ENCODE data around the gene FGD3. TPM values are rescaled to one million over a fixed set of nuclear protein-coding genes. Genes with fewer than 3 reads are reported as not detected.
A peak's percentile ranks its signal among the peaks of the same experiment; 100 is the strongest.

FGD3 gene
- total RNA-seq, 6 donors from 2014 or later = 14.0 to 45.1 (median 22.3) TPM

DNA sequence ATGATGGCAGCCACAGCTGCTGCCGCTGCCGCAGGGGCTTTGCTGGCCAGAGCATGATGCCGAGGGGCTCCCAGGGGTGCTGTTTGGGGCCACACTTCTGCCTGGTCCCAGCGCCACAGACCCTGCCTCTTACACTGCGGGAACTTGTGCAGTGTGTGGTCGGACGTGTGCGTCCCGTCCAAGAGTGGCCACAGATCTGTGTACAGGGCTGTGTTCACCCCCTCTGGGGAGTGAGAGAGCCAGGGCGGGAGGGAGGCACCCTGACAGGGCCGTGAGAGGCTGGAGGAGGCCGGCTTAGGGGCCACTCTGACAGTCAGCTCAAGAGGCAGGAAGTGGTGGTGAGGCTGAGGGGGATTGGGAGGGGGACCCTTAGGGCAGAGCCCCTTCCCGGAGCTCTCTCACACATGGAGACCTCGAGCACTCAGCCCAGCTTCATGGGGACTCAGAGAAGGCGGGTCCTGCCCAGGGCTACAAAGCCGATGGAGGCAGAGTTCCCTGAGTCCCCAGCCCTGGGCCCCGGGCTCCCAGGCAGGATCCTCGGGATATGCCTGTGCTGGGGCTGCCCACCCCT lies 135.6 kb downstream of the FGD3 start:
- Histone ChIP-seq H3K27ac (peak overlapping the region; percentile 58 to 72 (median 64)), H3K4me3 (no peak overlapping the region), H3K9me3 (no peaks in the 10 kb centered on the region), H3K36me3 (no peaks in the 10 kb centered on the region), H3K4me1 (peaks cover 8 to 19% (median 15%) of the 10 kb centered on the region in 4 donors), H3K27me3 (no peaks in the 10 kb centered on the region)
- peak in 1 of 2 donors; percentile 27 for DNase-seq
- TF ChIP-seq POLR2AphosphoS5 (IDR thresholded peaks at IDR 0.05) (no peak), EP300 (IDR thresholded peaks at IDR 0.05) (no peak), POLR2A (IDR thresholded peaks at IDR 0.05) (no peak)
- TF ChIP-seq, protein P1, sequence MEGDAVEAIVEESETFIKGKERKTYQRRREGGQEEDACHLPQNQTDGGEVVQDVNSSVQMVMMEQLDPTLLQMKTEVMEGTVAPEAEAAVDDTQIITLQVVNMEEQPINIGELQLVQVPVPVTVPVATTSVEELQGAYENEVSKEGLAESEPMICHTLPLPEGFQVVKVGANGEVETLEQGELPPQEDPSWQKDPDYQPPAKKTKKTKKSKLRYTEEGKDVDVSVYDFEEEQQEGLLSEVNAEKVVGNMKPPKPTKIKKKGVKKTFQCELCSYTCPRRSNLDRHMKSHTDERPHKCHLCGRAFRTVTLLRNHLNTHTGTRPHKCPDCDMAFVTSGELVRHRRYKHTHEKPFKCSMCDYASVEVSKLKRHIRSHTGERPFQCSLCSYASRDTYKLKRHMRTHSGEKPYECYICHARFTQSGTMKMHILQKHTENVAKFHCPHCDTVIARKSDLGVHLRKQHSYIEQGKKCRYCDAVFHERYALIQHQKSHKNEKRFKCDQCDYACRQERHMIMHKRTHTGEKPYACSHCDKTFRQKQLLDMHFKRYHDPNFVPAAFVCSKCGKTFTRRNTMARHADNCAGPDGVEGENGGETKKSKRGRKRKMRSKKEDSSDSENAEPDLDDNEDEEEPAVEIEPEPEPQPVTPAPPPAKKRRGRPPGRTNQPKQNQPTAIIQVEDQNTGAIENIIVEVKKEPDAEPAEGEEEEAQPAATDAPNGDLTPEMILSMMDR (IDR thresholded peaks at IDR 0.05) = no peak
- 54 to 61% methylated on average over 11 to 18 of the region's 18 CpGs for WGBS, 2 donors
- ATAC-seq (ENCODE audit: low FRiP score in 2 of 2) = peak; percentile 20 to 26

DNA sequence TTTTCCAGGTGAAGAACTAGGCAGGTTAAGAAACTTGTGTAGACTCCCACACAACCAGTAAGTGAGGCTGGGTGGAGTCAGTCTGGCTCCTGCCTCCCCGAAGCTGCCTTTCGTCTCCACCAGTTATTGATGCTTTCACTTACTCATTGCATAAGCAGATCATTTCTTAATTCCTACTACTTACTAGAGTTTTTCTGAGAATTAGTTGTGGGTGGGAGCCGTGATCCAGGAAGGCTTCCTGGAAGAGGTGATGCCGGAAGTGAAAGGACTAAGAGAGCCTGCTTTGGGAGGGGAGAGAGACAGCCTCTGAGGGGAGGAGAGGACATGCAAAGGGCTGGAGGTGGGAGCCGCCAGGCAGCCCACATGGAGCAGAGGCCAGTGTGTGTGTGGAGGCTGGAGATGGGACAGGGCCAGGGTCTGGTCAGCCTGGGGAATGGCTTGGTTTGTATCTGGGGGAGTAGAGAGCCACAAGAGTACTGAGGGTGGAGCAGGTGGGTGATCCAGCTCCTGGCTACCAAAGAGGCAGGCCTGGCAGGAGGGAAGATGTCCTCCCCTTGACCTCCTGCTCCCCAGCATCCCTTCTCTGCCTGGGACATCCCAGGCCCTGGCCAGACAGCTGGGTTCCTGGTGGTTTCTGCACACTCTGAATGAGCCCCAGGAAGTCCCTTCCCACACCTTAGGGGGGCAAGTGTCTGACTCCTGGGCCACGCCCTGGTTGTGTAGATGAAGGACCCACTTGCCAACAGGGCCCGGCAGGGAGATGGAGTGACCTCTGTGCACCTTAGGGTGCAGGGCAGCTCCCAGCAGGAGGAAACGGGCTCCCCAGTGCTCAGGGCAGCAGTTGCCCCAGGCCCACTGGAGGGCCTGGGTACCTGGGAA lies 136.5 kb downstream of the FGD3 start:
- Histone ChIP-seq H3K36me3 (no peaks in the 10 kb centered on the region), H3K4me1 (peaks cover 8 to 19% (median 15%) of the 10 kb centered on the region in 4 donors), H3K27me3 (no peaks in the 10 kb centered on the region), H3K9me3 (no peaks in the 10 kb centered on the region), H3K4me3 (no peak overlapping the region), H3K27ac (peak overlapping the region; percentile 39 to 72 (median 64))
- ATAC-seq (ENCODE audit: low FRiP score in 2 of 2) (peak; percentile 45 to 49), DNase-seq (peak in 1 of 2 donors; percentile 52)
- no peak for TF ChIP-seq EP300 (IDR thresholded peaks at IDR 0.05)
- TF ChIP-seq POLR2AphosphoS5 (IDR thresholded peaks at IDR 0.05) = no peak
- no peak for TF ChIP-seq POLR2A (IDR thresholded peaks at IDR 0.05)
- WGBS, 2 donors = 53 to 66% methylated on average over 5 to 7 of the region's 8 CpGs

DNA sequence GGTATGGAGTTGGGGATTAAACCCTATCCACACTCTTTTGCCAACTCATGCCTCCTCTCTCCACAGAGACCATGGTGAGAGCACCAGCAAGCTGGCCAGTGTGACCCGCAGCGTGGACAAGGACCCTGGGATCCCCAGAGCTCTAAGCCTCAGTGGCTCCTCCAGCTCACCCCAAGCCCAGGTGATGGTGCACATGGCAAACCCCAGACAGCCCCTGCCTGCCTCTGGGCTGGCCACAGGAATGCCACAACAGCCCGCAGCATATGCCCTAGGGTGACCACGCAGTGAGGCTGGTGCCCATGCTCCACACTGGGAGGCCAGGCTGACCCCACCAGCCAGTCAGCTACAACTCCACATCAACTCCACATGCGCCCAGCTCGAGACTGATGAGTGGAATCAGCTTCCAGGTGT lies 137.2 kb downstream of the FGD3 start:
- 99 to 100% methylated on average over 4 to 6 of the region's 6 CpGs for WGBS, 2 donors
- TF ChIP-seq POLR2AphosphoS5 (IDR thresholded peaks at IDR 0.05) (no peak), EP300 (IDR thresholded peaks at IDR 0.05) (no peak), POLR2A (IDR thresholded peaks at IDR 0.05) (no peak)
- TF ChIP-seq, protein P1 (IDR thresholded peaks at IDR 0.05) = no peak

DNA sequence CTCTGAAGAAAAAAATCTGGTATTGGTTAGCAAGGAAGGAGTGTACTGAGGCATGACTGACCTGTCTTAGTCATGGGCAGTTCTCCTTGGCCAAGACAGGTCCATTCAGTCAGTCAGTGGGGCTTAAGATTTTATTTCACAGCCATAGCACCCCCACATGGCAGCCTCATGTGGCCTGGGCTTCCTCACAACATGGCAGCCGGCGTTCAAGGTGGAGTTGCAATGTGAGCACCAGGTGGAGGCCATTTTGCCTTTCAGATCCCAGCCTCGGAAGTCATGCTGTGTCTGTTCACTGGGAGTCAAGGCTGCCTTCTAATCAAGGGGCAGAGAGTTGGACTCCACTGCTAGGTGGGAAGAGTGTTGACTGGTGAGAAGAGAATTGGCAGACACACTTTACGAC lies 138.4 kb downstream of the FGD3 start:
- TF ChIP-seq, protein P1 (IDR thresholded peaks at IDR 0.05) = no peak
- TF ChIP-seq POLR2AphosphoS5 (IDR thresholded peaks at IDR 0.05) (no peak), POLR2A (IDR thresholded peaks at IDR 0.05) (no peak), EP300 (IDR thresholded peaks at IDR 0.05) (no peak)
- no peak for ATAC-seq (ENCODE audit: low FRiP score in 2 of 2)
- no peak overlapping the region for H3K27ac ChIP-seq
- H3K27me3 ChIP-seq = no peaks in the 10 kb centered on the region
- no peaks in the 10 kb centered on the region for H3K36me3 ChIP-seq
- H3K4me1 ChIP-seq = peaks cover 8 to 19% (median 15%) of the 10 kb centered on the region in 4 donors
- no peak overlapping the region for H3K4me3 ChIP-seq
- 98 to 100% methylated on average over 4 of the region's 4 CpGs for WGBS, 2 donors
- DNase-seq = no peak
- no peaks in the 10 kb centered on the region for H3K9me3 ChIP-seq

More for the DNA sequence above, 137.2 kb downstream of the FGD3 start:
- Histone ChIP-seq H3K9me3 (no peaks in the 10 kb centered on the region), H3K36me3 (no peaks in the 10 kb centered on the region), H3K27me3 (no peaks in the 10 kb centered on the region), H3K4me1 (peaks cover 8 to 19% (median 15%) of the 10 kb centered on the region in 4 donors), H3K27ac (peak overlapping the region in 1 of 4 donors; percentile 39), H3K4me3 (no peak overlapping the region)
- DNase-seq (peak in 1 of 2 donors; percentile 18), ATAC-seq (ENCODE audit: low FRiP score in 2 of 2) (no peak)

Other genes starting within 250 kb of the FGD3 start
- gene BICD2, start 182.7 kb upstream of the FGD3 start, total RNA-seq = 10 to 100 TPM; 33.8 to 50.1 (median 45.1) TPM
- gene ZNF484, start 69.5 kb upstream of the FGD3 start, total RNA-seq = 10 to 100 TPM in 2 of 6 donors, 1 to 10 TPM in 4; 5.4 to 15.4 (median 8.9) TPM
- gene SUSD3, start 111.2 kb downstream of the FGD3 start, total RNA-seq = 10 to 100 TPM in 1 of 6 donors, 1 to 10 TPM in 5; 3.9 to 17.8 (median 5.2) TPM
- 10 to 100 TPM; 34.7 to 92.3 (median 41.7) TPM for gene CARD19, start 148.7 kb downstream of the FGD3 start, total RNA-seq
- gene NINJ1, start 186.7 kb downstream of the FGD3 start, total RNA-seq = 10 to 100 TPM; 35.6 to 83.9 (median 56.8) TPM
- 10 to 100 TPM in 3 of 6 donors, 1 to 10 TPM in 3; 1.1 to 11.5 (median 7.3) TPM for gene WNK2, start 236.6 kb downstream of the FGD3 start, total RNA-seq

Data from upper lobe of left lung (tissue), 6 donors.